Heart left ventricle (tissue), 16 donors: Measurements from ENCODE around the gene BMERB1. TPM values are rescaled to one million over a fixed set of nuclear protein-coding genes. Genes with fewer than 3 reads are reported as not detected.
"Not testable (repeated sequence)": the region's sequence is repeated elsewhere in the genome, so short reads cannot be mapped to it uniquely, and the experiment has no call there.

Experiments
- ATAC-seq, 4 donors: fragments of 200-7000 bp; cut with Tn5 transposase; one replicate each; pipeline ENCODE4 v1.9.1; 2020 to 2022; ENCODE audit warnings: moderate library complexity in 4 of 4, mild to moderate bottlenecking in 3 of 4, moderate number of reproducible peaks in 1 of 4
- DNase-seq, 5 donors: peaks; one replicate each; pipeline ENCODE4 v3.0.0-alpha.2; 2020
- H3K27ac ChIP-seq, 12 donors: fragments of 200-600 bp; sonication (generic) in 4 of 12; one replicate each; pipeline versions ENCODE4 v1.5.0 to v1.8.0; 2016 to 2022; ENCODE audit warnings: mild to moderate bottlenecking in 2 of 12
- H3K27me3 ChIP-seq, 9 donors: fragments of 200-600 bp; sonication (generic) in 2 of 9; one replicate each; pipeline versions ENCODE4 v1.5.1 to v1.8.0; 2016 to 2022; ENCODE audit warnings: mild to moderate bottlenecking in 3 of 9
- H3K36me3 ChIP-seq, 9 donors: fragments of 200-600 bp; sonication (generic) in 2 of 9; one replicate each; pipeline versions ENCODE4 v1.5.0 to v1.8.0; 2018 to 2022; ENCODE audit warnings: mild to moderate bottlenecking in 2 of 9
- H3K4me1 ChIP-seq, 12 donors: fragments of 200-600 bp; sonication (generic) in 4 of 12; one replicate each; pipeline versions ENCODE4 v1.5.0 to v1.8.0; 2016 to 2022; ENCODE audit warnings: mild to moderate bottlenecking in 3 of 12
- H3K4me3 ChIP-seq, 12 donors: fragments of 200-600 bp; sonication (generic) in 4 of 12; one replicate each; pipeline versions ENCODE4 v1.5.0 to v1.8.0; 2017 to 2022; ENCODE audit warnings: mild to moderate bottlenecking in 9 of 12, moderate library complexity in 4 of 12
- H3K9me3 ChIP-seq, 12 donors: fragments of 200-600 bp; sonication (generic) in 4 of 12; one replicate each; pipeline versions ENCODE4 v1.5.0 to v1.8.0; 2016 to 2022; ENCODE audit warnings: mild to moderate bottlenecking in 1 of 12
- POLR2A ChIP-seq, 2 donors: fragments of 450-650 bp; IDR thresholded peaks; one replicate each; pipeline ENCODE4 v1.6.1; 2017; ENCODE audit warnings: antibody characterized with exemption in 2 of 2, mild to moderate bottlenecking in 2 of 2, moderate library complexity in 2 of 2
- WGBS, 4 donors: extraction: QIAGEN DNeasy Blood & Tissue Kit in 2 of 4; methylation state at CpG; one replicate each; pipeline versions ENCODE4 v1.1.5 to v1.1.7; 2013 to 2018; 5-methylcytosine and 5-hydroxymethylcytosine counted together
- intact Hi-C, 10 donors: fragments of 100-400 bp; cut with DNase I; formaldehyde crosslinking; loops; one replicate each; pipeline versions ENCODE4 v1.11.1 to v1.14.2; 2022
- polyA plus RNA-seq, 2 donors: library from polyadenylated mRNA; stranded (reverse); fragments of 200-250 nt; gene quantifications; one replicate each; pipeline ENCODE4 v1.2.3, GENCODE V29; 2013
- total RNA-seq, 9 donors: library from RNA; depleted of rRNA in 2 of 9; stranded (reverse); fragments of >200 nt in 2 of 9; fragmentation: NEBNext Ultra II Directional in 3 of 9; extraction: Animal tissue kit (Norgen Biotek cat#: 25700) in 3 of 9; gene quantifications; one replicate each; pipeline versions ENCODE4 v1.1.0 to v1.2.4, GENCODE V29; 2016 to 2023
- TF ChIP-seq, protein P1 (sequence below), 12 donors: fragments of 200-600 bp; sonication (generic) in 4 of 12; IDR thresholded peaks; one replicate each; pipeline versions ENCODE4 v1.5.0 to v1.8.0; 2018 to 2022; ENCODE audit warnings: antibody characterized with exemption in 12 of 12, mild to moderate bottlenecking in 5 of 12
- donor health status: ischemic (EF 13 %, LVEDD 7.1; RV severe dilation, severe dysfunction).
- donor health status: healthy with polysubstance abuse.
- donor health status: DM: no; HTN: yes; CAD: no.
- donor health status: DM: no; HTN: no; CAD: no.
- donor health status: ischemic (EF 25% LVEDD 6.9; RV normal size, moderate dysfunction).
- donor health status: ischemic (EF 25% LVEDD 5.7; RV mildly dilated, moderate dysfunction).
- donor health status: healthy.
- donor health status: DM: yes; HTN: yes; CAD: no.
- donor health status: ischemic (EF 35%, LVEDD 5.7; RV mildly dilated, moderate dysfunction).
- donor health status: nonischemic (EF 11% LVEDD 7.7; RV severe dilation, severe dysfunction).
- donor health status: DM: yes; HTN: yes; CAD: no.
- donor health status: PGD.
- donor health status: ischemic (EF 29% LVEDD 5.4; RV normal size, mild dysfunction).
- donor health status: nonischemic (EF 23%, LVEDD 6.1; RV moderate dilation, normal function).

BMERB1 gene
- total and polyA plus RNA-seq, 11 donors, result 20.8 to 105 (median 70.5) TPM

DNA sequence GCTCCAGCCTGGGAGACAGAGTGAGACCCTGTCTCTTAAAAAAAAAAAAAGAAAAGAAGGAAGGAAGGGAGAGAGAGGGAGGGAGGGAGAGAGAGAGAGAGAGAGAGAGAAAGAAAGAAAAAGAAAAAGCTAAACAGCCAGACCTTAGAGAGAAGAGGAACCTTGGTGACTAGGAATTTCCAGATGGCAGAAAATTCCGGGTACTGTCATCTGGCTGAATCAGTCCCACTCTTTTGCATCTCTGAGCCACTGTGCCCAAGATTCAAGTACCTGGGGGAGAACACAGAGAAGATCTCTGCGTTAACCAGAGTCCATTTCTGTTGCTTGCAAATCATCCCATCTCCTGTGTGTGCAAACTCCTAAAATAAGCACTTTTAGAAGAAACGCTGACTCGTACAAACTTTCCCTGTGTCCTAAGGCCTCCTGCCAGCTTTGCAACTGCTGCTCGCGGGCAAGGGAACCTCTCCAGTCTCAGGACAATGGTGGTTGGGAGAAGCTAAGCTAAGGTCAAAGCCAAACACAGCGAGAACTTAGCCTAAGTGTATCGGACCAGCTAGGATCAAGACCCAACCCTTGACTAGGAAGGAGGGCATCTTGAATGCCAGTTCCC lies 18.0 kb downstream of the BMERB1 start:
- no peak for DNase-seq
- Histone ChIP-seq H3K27me3 (no peaks in the 10 kb centered on the region), H3K36me3 (peaks cover 0 to 5% (median 0%) of the 10 kb centered on the region in 9 donors), H3K4me1 (peaks cover 0 to 6% (median 0%) of the 10 kb centered on the region in 12 donors), H3K27ac (no peak overlapping the region), H3K9me3 (no peaks in the 10 kb centered on the region), H3K4me3 (no peak overlapping the region)
- ATAC-seq, result no peak
- WGBS, 4 donors, result 85 to 86% (median 86%) methylated on average over 8 of the region's 8 CpGs
- no peak for TF ChIP-seq POLR2A (IDR thresholded peaks at IDR 0.05)
- TF ChIP-seq, protein P1, sequence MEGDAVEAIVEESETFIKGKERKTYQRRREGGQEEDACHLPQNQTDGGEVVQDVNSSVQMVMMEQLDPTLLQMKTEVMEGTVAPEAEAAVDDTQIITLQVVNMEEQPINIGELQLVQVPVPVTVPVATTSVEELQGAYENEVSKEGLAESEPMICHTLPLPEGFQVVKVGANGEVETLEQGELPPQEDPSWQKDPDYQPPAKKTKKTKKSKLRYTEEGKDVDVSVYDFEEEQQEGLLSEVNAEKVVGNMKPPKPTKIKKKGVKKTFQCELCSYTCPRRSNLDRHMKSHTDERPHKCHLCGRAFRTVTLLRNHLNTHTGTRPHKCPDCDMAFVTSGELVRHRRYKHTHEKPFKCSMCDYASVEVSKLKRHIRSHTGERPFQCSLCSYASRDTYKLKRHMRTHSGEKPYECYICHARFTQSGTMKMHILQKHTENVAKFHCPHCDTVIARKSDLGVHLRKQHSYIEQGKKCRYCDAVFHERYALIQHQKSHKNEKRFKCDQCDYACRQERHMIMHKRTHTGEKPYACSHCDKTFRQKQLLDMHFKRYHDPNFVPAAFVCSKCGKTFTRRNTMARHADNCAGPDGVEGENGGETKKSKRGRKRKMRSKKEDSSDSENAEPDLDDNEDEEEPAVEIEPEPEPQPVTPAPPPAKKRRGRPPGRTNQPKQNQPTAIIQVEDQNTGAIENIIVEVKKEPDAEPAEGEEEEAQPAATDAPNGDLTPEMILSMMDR (IDR thresholded peaks at IDR 0.05), result no peak
- intact Hi-C loops, result loop anchor here in 1 of 10 donors (10.0 kb wide), 1 partner anchor 92 kb away; no protein-coding TSS in a partner anchor

DNA sequence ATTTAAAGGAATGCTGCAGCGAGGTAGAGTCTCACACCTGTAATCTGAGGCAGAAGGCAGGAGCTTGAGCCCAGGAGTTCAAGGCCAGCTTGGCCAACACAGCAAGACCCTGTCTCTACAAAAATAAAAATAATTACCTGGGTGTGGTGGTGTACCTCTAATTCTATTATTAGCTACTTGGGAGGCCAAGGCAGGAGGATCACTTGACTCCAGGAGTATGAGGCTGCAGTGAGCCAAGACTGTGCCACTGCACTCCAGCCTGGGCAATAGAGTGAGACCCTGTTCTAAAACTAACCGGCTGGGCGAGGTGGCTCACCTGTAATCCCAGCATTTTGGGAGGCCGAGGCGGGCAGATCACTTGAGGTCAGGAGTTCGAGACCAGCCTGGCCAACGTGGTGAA lies 18.9 kb downstream of the BMERB1 start:
- 90 to 93% (median 91%) methylated on average over 7 of the region's 7 CpGs for WGBS, 4 donors
- not testable (repeated sequence) for ATAC-seq, H3K27ac ChIP-seq, H3K4me1 ChIP-seq, H3K27me3 ChIP-seq, H3K36me3 ChIP-seq, DNase-seq, H3K9me3 ChIP-seq, H3K4me3 ChIP-seq
- intact Hi-C loops, result loop anchor here in 1 of 10 donors (10.0 kb wide), 1 partner anchor 92 kb away; no protein-coding TSS in a partner anchor

DNA sequence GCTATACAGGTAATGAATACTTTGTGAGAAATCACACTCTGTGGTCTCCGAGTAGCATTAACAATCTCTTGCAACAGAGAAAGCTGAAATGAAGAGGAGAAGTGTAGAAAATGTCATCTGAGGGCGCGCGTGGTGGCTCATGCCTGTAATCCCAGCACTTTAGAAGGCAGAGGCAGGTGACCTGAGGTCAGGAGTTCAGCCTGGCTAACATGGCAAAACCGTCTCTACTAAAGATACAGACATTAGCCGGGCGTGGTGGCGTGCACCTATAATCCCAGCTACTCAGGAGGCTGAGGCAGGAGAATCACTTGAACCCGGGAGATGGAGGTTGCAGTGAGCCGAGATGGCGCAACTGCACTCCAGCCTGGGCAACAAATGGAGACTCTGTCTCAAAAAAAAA lies 20.5 kb downstream of the BMERB1 start:
- not testable (repeated sequence) for H3K4me3 ChIP-seq, H3K9me3 ChIP-seq, DNase-seq, H3K27me3 ChIP-seq, ATAC-seq, H3K27ac ChIP-seq, H3K4me1 ChIP-seq, H3K36me3 ChIP-seq
- WGBS, 4 donors, result 90 to 97% (median 94%) methylated on average over 11 of the region's 11 CpGs
- intact Hi-C loops, result loop anchor here in 1 of 10 donors (10.0 kb wide), 1 partner anchor 90 kb away; no protein-coding TSS in a partner anchor

DNA sequence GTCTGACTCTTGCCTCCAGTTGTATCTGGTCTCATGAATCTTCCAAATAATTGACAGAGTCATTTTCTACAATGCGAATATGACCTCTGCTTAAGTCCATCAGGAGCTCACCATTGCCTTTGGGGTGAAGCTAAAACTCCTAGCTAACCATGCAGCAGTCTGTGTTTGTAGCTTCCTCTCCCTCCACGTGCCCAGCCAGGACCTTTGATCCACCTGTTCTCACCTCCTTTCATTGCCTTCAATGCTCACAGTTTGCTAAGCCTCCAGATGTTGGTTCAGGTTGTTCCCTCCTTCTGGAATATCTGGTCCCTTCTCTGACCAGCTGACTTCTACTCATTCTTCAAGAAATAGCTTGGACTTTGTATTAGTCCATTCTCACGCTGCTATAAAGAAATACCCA lies 23.0 kb downstream of the BMERB1 start:
- peaks cover 0 to 4% (median 0%) of the 10 kb centered on the region in 12 donors for H3K4me1 ChIP-seq
- no peak overlapping the region for H3K27ac ChIP-seq
- intact Hi-C loops, result loop anchor here in 1 of 10 donors (10.0 kb wide), 1 partner anchor 87 kb away; no protein-coding TSS in a partner anchor
- H3K4me3 ChIP-seq, result no peak overlapping the region
- H3K9me3 ChIP-seq, result no peaks in the 10 kb centered on the region
- TF ChIP-seq, protein P1 (IDR thresholded peaks at IDR 0.05), result no peak
- TF ChIP-seq POLR2A (IDR thresholded peaks at IDR 0.05), result no peak
- ATAC-seq (no peak), DNase-seq (no peak)
- H3K36me3 ChIP-seq, result no peaks in the 10 kb centered on the region
- no peaks in the 10 kb centered on the region for H3K27me3 ChIP-seq
- WGBS, 4 donors, result 93 to 99% (median 95%) methylated on average over 3 of the region's 3 CpGs

DNA sequence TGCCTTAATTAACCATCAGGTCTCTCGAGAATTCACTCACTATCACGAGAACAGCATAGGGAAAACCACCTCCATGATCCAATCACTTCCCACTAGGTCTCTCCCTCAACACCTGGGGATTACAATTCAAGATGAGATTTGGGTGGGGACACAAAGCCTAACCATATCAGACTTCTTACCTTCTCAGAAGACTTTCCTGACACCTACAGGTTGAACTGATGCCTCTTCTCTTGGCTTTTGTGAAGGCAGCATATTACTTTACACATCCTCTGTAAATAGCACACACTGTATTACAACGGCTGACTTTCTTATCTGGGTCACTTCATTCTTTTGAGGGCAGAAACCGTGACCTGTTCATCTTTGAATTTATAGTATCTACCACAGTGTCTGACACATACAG lies 23.6 kb downstream of the BMERB1 start:
- DNase-seq (no peak), ATAC-seq (peak in 1 of 4 donors; percentile 38)
- intact Hi-C loops, result loop anchor here in 1 of 10 donors (10.0 kb wide), 1 partner anchor 87 kb away; no protein-coding TSS in a partner anchor
- Histone ChIP-seq H3K4me3 (no peak overlapping the region), H3K27ac (no peak overlapping the region), H3K9me3 (no peaks in the 10 kb centered on the region), H3K27me3 (no peaks in the 10 kb centered on the region), H3K4me1 (peaks cover 0 to 4% (median 0%) of the 10 kb centered on the region in 12 donors), H3K36me3 (no peaks in the 10 kb centered on the region)
- 52 to 64% (median 53%) methylated on average over 4 of the region's 4 CpGs for WGBS, 4 donors
- TF ChIP-seq, protein P1 (IDR thresholded peaks at IDR 0.05), result no peak
- no peak for TF ChIP-seq POLR2A (IDR thresholded peaks at IDR 0.05)
